Stimulated activated CD4-positive, alpha-beta T cell treated with anti-CD3 and anti-CD28 coated beads, Interleukin-2, amount 100 ng/mL, for 4 hours (primary cell): Measurements from ENCODE around the gene CIAO3.

Experiments used
- DNase-seq: peaks from one replicate; pipeline ENCODE4 v3.0.0-alpha.2; 2020; ENCODE audit warnings: low read depth

The CIAO3 gene

DNA sequence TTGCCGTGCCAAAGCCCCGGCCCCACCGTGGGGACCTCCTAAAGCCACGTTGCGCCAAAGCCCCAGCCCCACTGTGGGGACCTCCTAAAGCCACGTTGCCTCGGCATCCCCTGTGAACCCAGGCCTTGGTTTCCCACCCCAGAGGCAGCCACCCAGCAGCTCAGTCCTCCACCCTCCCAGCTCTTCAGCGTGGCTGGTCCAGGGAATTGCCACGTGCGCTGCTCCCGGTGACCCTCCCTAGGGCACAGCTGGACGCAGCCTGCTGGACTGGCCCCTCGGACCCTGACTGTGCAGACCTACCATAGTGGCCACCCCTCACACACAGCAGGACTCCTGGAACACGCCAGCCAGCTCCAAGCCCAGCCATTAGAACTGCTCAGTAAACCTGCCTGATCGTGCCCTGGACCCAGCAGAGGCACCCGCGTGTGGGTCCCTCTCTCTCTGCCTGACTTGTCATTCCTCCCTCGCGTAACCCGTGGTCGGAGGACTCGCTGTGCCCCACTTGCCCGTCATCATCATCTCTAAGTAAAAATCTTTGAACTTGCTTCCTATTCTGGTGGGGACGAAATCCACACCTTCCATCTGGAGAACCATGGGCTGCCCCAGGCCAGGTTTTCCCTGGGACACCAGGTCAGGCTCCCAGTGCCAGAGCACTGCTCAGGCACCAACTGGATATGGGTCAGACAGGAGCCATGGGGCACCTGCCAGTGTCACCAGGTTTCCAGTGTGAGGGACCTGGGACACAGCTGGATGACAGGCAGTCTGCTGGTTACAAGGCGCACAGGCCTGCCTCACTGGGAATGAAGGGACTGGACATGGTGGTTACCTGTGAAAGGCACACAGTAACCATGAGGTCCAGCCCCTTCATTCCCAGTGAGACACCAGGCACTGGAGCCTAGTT is 5.6 kb downstream of the CIAO3 start:
- no peak for DNase-seq

GRCh38 chr16:734208-734980 is 6.4 kb downstream of the CIAO3 start:
- DNase-seq, result no peak

GRCh38 chr16:733382-734207 is 7.2 kb downstream of the CIAO3 start:
- no peak for DNase-seq

DNA sequence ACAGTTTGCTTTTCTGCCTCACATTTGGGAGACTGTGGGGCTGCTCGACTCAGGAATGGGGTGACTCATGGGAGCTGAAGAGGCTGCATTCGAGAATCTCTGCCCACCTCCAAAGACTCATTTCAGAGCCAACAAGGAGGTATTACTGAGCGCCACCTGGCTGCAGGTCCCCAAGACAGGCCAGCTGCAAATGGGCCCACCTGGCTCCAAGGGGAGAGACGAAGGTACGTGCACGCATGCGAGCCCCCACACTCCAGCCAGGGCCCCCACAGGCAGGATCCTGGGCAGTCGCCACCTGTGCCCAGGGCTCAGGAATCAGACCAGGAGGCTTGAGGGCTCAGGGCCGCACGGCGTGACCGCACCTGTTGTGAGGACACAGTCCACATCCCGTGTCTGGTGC is 7.9 kb downstream of the CIAO3 start:
- DNase-seq, result no peak

- no peak for DNase-seq
Observed at GRCh38 chr16:732332-732731, 8.5 kb downstream of the CIAO3 start.

GRCh38 chr16:730666-731509 is 9.9 kb downstream of the CIAO3 start:
- DNase-seq, result no peak

- no peak for DNase-seq
Observed at GRCh38 chr16:729768-730665, 10.8 kb downstream of the CIAO3 start.

DNA sequence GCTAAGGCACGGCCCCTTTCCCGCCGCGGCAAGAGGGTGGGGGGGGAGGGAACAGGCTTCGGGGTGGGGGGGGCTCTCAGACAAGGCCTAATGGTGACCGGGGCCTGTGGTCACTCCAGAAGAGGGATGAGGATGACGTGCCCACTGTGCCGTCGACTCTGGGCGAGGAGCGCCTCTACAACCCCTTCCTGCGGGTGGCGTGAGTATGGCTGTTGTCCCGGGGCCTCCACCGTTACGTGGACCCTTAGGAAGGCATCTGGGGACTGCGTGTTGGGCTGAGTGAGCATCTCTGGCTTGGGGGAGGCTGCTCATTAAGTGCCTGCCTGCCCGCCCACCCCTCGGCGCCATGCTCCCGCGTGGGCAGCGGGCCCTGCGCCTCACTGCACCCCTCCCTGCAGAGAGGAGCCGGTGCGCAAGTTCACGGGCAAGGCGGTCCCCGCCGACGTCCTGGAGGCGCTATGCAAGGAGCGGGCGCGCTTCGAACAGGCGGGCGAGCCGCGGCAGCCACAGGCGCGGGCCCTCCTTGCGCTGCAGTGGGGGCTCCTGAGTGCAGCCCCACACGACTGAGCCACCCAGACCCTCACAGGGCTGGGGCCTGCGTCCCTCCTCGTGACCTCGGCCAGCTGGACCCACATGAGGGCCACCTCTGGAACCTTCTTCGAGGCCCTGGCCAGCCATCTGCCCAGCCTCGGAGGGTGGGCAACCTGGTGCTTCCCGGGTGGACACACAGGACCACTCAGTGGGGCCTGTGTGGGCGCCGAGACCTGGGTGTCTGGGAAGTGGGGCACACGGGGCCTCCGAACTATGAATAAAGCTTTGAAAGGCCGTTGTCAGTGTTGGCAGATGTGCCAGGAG is 11.7 kb downstream of the CIAO3 start:
- DNase-seq, result no peak

DNA sequence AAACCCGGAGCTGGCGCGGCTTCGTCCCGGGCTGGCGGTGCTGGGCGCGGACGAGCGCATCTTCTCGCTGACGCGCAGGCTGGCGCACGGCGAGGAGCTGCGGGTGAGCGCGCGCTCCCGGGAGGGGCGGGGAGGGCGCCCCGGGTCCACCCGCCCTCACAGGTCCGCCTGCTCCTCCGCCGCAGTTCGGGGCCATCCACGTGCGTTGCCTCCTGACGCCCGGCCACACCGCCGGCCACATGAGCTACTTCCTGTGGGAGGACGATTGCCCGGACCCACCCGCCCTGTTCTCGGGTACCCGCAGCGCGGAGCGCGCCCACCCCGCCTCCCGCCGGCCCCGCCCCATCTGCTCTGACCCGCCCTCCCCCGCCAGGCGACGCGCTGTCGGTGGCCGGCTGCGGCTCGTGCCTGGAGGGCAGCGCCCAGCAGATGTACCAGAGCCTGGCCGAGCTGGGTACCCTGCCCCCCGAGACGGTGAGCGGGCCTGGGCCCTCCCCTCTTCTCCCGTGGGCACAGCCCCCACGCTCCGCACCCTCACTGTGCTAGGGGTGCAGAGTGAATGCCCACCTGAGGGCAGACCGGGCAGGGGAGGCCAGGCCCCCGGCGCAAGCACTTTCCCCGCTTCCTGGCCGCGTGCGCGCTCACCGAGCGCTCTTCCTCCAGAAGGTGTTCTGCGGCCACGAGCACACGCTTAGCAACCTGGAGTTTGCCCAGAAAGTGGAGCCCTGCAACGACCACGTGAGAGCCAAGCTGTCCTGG is 12.5 kb downstream of the CIAO3 start:
- DNase-seq, result peak; percentile 35

DNA sequence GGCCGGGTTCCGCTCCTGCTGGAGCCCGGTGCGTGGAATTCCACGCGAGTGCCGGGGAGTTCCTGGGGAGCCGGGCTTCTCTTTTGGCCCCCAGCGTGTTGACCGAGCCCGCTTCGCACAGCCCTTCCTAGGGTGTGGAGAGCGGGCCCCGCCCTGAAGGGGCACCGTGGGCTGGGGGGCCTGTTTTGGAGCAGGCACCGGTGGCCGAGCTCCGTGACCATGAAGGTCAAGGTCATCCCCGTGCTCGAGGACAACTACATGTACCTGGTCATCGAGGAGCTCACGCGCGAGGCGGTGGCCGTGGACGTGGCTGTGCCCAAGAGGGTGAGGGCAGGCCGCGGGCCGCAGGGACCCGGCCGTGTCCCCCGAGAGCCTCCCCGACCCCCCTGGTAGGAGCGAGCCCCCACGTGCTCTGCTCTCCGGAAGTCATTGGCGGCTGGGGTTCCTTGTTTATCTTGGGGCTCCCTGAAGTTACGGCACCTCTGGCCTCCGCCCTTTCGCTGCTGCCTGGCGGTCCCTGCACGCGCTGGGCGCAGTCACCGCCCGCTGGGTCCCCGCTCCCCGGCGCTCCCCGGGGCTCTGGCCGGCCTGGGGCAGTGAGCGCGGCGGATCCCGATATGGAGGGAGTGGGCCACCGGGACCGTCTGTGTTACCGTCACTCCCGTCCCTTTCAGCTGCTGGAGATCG is 13.4 kb downstream of the CIAO3 start:
- no peak for DNase-seq

DNA sequence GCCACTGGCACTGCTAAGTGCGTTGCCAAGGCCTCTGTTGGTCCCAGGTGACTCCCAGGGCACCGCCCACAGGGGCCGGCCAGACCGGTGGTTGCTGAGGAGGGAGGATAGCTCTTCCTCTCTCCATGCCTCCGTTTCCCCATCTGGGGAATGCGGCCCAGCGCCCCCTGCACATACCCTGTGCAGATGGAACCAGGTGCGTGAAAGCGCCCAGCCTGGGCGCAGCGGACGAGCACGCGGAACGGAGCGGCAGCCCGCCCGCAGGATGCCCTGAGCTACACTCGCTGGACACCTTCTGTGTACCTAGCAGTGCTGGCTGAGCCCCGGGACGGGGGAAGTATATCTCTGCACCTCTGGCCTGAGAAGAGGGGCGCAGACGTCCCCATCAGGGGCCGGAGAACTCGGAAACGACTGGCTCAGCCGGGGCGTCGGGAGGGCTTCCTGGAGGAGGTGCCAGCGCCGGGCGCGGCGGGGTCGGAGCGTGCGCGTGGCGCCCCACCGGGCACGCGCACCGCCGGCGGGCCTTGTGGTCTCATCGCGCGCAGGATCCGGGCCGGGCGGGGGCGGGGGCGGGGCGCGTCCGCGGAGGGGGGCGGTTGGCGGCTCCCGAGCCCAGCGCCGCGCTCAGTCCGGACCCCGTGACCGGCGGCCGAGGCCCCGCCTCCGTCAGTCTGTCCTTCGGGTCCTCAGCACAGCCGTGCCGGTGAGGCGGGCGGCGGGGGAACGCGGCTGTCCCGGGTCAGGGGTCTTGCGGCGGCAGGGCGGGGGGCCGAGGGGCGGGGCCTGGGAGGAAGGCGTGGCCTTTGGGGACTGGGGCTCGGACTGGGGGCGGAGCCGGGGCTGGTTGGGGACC is 14.1 kb downstream of the CIAO3 start, which contains the start of the genes CCDC78 and HAGHL:
TSS of gene CCDC78 (minus strand) at position 6 of the 853 bp plus-strand sequence. CDS start 76 bp downstream, outside the sequence.
TSS of gene HAGHL (plus strand) at position 669 of the 853 bp plus-strand sequence. CDS start 404 bp downstream, outside the sequence.
- peak; percentile 45 for DNase-seq

DNA sequence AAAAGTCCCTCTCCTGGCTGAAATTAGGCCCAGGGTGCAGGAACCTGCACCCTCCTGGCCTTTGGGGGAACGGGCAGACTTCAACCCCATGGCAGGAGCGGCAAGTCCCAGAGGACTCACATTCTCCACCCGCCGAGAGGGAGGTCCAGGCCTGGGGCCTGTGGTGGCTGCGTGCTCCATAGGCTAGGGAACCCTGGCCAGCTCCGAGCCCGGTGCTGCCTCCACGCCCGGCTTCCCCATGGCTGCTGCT is 14.7 kb downstream of the CIAO3 start:
- no peak for DNase-seq

DNA sequence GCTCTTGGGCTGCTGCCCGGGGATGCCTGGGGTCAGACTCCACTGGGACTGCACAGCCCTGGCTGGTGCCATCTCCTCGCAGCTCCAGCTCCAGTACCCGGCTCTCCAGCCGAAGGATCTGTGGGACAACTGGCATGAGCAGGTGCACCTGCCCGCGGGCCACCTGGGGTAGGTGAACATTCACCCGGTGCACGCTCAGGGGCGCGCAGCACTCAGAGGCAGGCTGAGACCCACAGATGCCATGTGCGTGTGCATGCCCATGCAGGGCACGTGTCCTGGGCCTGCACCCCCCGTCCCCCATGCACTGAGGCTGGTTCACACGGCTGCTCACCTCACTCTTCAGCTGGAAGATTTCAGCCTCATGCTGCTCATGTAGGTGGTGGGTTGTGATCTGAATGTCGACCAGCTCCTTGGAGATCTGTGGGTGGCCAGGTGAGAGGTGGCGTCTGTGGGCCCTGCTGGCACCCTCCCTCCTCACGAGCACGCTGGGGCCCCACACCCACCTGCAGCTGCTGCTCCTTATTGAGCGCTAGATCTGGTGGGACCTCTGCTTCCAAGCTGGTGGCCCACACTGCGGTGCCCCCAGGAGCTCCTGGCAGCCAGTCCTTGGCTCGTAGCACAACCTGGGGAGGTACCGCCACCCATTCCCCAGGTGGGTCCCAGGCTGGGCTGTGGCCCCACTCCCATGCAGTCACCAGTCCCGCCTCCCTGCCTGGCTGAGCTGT is 15.2 kb downstream of the CIAO3 start:
- no peak for DNase-seq

DNA sequence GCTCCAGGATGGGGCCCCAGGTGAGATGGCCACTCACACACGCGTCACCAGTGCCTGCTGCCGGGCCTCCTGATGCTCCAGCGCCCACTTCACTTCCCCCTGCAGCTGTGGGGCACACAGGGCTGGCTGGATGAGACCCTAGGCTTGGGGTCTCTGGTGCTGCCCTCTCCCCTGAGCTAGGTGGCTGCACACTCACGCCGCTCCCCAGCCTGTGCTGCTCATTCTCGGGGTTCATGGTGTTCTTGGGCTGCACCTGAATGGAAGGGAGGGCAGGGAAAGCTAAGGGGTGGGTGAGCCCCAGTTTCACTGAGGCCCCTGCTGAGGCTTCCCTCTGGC is 15.8 kb downstream of the CIAO3 start:
- DNase-seq, result no peak

GRCh38 chr16:724188-725040 is 16.4 kb downstream of the CIAO3 start:
- DNase-seq, result no peak

DNA sequence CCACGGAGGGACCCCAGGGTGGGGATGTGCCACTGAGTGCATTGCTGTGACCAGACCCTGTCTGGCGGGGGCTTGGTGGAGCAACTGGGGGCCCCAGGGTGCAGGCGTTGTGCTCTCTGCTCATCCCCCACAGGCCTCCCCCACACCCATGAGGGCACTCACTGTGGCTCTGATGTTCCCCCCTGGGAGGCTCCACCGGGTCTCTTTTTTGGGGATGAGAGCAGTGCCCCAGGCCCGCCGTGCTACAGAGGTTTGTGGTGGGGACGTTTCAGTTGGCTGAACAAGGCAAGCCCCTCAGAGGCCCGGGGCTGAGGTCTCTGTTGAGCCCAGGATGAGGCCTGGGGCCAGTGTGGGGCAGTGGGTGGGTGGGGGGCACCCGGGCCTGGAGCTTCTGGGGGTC is 17.1 kb downstream of the CIAO3 start:
- DNase-seq, result no peak
